HepG2 (cell line): ENCODE results near the gene RPH3AL. TPM values are rescaled to one million over a fixed set of nuclear protein-coding genes. Genes with fewer than 3 reads are reported as not detected.

Experiments
- ARID5B ChIP-seq: IDR thresholded peaks from 2 replicates; pipeline ENCODE4 v1.4.0; 2020; ENCODE audit warnings: mild to moderate bottlenecking, missing genetic modification reagents
- ATRX ChIP-seq: sonication (generic); formaldehyde crosslinking; IDR thresholded peaks from 2 replicates; pipeline ENCODE4 v1.4.0; 2020; ENCODE audit warnings: missing genetic modification reagents, borderline replicate concordance
- KAT7 ChIP-seq: IDR thresholded peaks from 2 replicates; pipeline ENCODE4 v1.6.1; 2018; ENCODE audit warnings: borderline replicate concordance, missing compliant biosample characterization
- LCORL ChIP-seq, 2 experiments: fragments of 450-650 bp in 1 of 2; sonication (generic) in 1 of 2; formaldehyde crosslinking in 1 of 2; IDR thresholded peaks; 2 replicates each; pipeline versions ENCODE4 v1.5.0 to v1.6.1; 2017 to 2020; ENCODE audit warnings: antibody characterized with exemption in 1 of 2, missing genetic modification reagents in 1 of 2
- MLXIP ChIP-seq: sonication (generic); formaldehyde crosslinking; IDR thresholded peaks from 2 replicates; pipeline ENCODE4 v1.9.0; 2021; ENCODE audit warnings: missing genetic modification reagents, borderline replicate concordance
- MXI1 ChIP-seq: IDR thresholded peaks from 3 replicates; pipeline ENCODE4 v1.6.1; 2012; ENCODE audit warnings: low read depth, low read length, inconsistent platforms, borderline replicate concordance
- SNAPC2 ChIP-seq: sonication (generic); formaldehyde crosslinking; IDR thresholded peaks from 2 replicates; pipeline ENCODE4 v1.8.1; 2022; ENCODE audit warnings: mild to moderate bottlenecking, missing genetic modification reagents
- SNAPC5 ChIP-seq: sonication (generic); formaldehyde crosslinking; IDR thresholded peaks from 2 replicates; pipeline ENCODE4 v1.8.1; 2023; ENCODE audit warnings: mild to moderate bottlenecking, missing genetic modification reagents, borderline replicate concordance
- SPEN ChIP-seq: sonication (generic); formaldehyde crosslinking; IDR thresholded peaks from 2 replicates; pipeline ENCODE4 v1.5.1; 2020; ENCODE audit warnings: low read depth, mild to moderate bottlenecking, missing genetic modification reagents
- ZNF230 ChIP-seq: sonication (generic); formaldehyde crosslinking; IDR thresholded peaks from 2 replicates; pipeline ENCODE4 v1.4.0; 2020; ENCODE audit warnings: mild to moderate bottlenecking, missing genetic modification reagents
- ZNF282 ChIP-seq: fragments of 450-650 bp; IDR thresholded peaks from 2 replicates; pipeline ENCODE4 v1.6.1; 2018; ENCODE audit not compliant: partially characterized antibody
- ZNF557 ChIP-seq: sonication (generic); formaldehyde crosslinking; IDR thresholded peaks from 2 replicates; pipeline ENCODE4 v1.4.0; 2020; ENCODE audit warnings: missing genetic modification reagents
- ZNF609 ChIP-seq: sonication (generic); formaldehyde crosslinking; IDR thresholded peaks from 2 replicates; pipeline ENCODE4 v1.4.0; 2020; ENCODE audit warnings: mild to moderate bottlenecking, missing genetic modification reagents, borderline replicate concordance
- ZNF766 ChIP-seq: sonication (generic); formaldehyde crosslinking; IDR thresholded peaks from 2 replicates; pipeline ENCODE4 v1.5.0; 2020; ENCODE audit warnings: missing genetic modification reagents, borderline replicate concordance
- ZNF776 ChIP-seq: sonication (generic); formaldehyde crosslinking; IDR thresholded peaks from 2 replicates; pipeline ENCODE4 v1.4.0; 2020; ENCODE audit warnings: mild to moderate bottlenecking, missing genetic modification reagents
- ZSCAN25 ChIP-seq: sonication (generic); formaldehyde crosslinking; IDR thresholded peaks from 2 replicates; pipeline ENCODE4 v1.8.0; 2022; ENCODE audit warnings: mild to moderate bottlenecking, missing genetic modification reagents
- polyA plus RNA-seq, 8 experiments: library from polyadenylated mRNA; depleted of rRNA in 3 of 8; stranded (reverse) in 7 of 8; unstranded in 1 of 8; fragments of >200 nt; fragmentation: Illumina TruSeq in 4 of 8; extraction: Trizol in 4 of 8; gene quantifications; 2 replicates each; pipeline versions ENCODE4 v1.2.1 to v1.2.3, GENCODE V29; 2011 to 2016; ENCODE audit warnings: low read depth in 4 of 8, missing spikeins in 1 of 8, mixed read lengths in 1 of 8; ENCODE audit not compliant: insufficient read depth in 1 of 8
- total RNA-seq, 5 experiments: library from RNA; depleted of rRNA; stranded (reverse); fragments of >200 nt; fragmentation: Illumina TruSeq; extraction: Trizol; gene quantifications; 2 replicates each; pipeline ENCODE4 v1.2.3, GENCODE V29; 2016; ENCODE audit warnings: low read depth in 1 of 5

RPH3AL gene
- total and polyA plus RNA-seq, 2 of the 13 experiments (the other 11 are each of a cell fraction or from before 2014, with no cell fraction given) = 7.8 to 16.4 TPM

- TF ChIP-seq ZNF766 (CRISPR knock-in tag) (no peak), SNAPC5 (CRISPR knock-in tag) (no peak), LCORL (IDR thresholded peaks at IDR 0.05) (no peak), LCORL (CRISPR knock-in tag; IDR thresholded peaks at IDR 0.05) (peak; percentile 56; the same call in 1 of the 2 replicates), ZNF282 (no peak), ZNF557 (CRISPR knock-in tag) (no peak), ZNF230 (0 out of 2 replicates have a peak, but pooled peaks have one; percentile 64), MXI1 (peak; percentile 92; the same call in 2 of the 3 replicates), MLXIP (CRISPR knock-in tag) (peak; percentile 81; the same call in 1 of the 2 replicates), ZNF776 (CRISPR knock-in tag) (no peak), ATRX (no peak), ZSCAN25 (CRISPR knock-in tag) (no peak; the same call in 1 of the 2 replicates), ARID5B (peak; percentile 85), SPEN (CRISPR knock-in tag) (peak; percentile 61; the same call in 1 of the 2 replicates), KAT7 (CRISPR knock-in tag) (no peak), SNAPC2 (CRISPR knock-in tag) (no peak), ZNF609 (no peak)
Observed at GRCh38 chr17:348692-349425, 3.7 kb downstream of the RPH3AL start (continued).
